Measurements from ENCODE around the gene ATP6V0C. TPM values are rescaled to one million over a fixed set of nuclear protein-coding genes. Genes with fewer than 3 reads are reported as not detected.

The ATP6V0C gene
- total and polyA plus RNA-seq, 2 of the 13 experiments (the other 11 are each of a cell fraction or from before 2014, with no cell fraction given) = 10.4 to 20.1 TPM

- 0 out of 2 replicates have a peak, but pooled peaks have one; percentile 61 for TF ChIP-seq ZHX2 (IDR thresholded peaks at IDR 0.05; ENCODE audit: low read depth)
- no peak for TF ChIP-seq ZHX2 (CRISPR knock-in tag; IDR thresholded peaks at IDR 0.05; ENCODE audit: borderline replicate concordance)
- TF ChIP-seq ISL2 (CRISPR knock-in tag; IDR thresholded peaks at IDR 0.05) = peak; percentile 60; the same call in 1 of the 2 replicates
- 0 out of 2 replicates have a peak, but pooled peaks have one; percentile 37 for TF ChIP-seq ZNF589 (CRISPR knock-in tag; conservative IDR thresholded peaks at IDR 0.05)
- no peak for TF ChIP-seq SETDB1 (CRISPR knock-in tag; IDR thresholded peaks at IDR 0.05; ENCODE audit: borderline replicate concordance)
- no peak for TF ChIP-seq DZIP1 (CRISPR knock-in tag; IDR thresholded peaks at IDR 0.05)
- no peak for TF ChIP-seq ZNF766 (CRISPR knock-in tag; IDR thresholded peaks at IDR 0.05; ENCODE audit: borderline replicate concordance)
- TF ChIP-seq ZBTB8A (CRISPR knock-in tag; IDR thresholded peaks at IDR 0.05; ENCODE audit: borderline replicate concordance, low read depth) = no peak
- peak; percentile 39 for TF ChIP-seq TAF15 (IDR thresholded peaks at IDR 0.05; ENCODE audit: low read depth, low read length, poor library complexity, severe bottlenecking)
- TF ChIP-seq ZNF44 (CRISPR knock-in tag; IDR thresholded peaks at IDR 0.05) = peak; percentile 61; the same call in 1 of the 2 replicates
- peak; percentile 49 for TF ChIP-seq XRCC5 (optimal IDR thresholded peaks at IDR 0.05; ENCODE audit: low read length)
- no peak for TF ChIP-seq CENPX (CRISPR knock-in tag; IDR thresholded peaks at IDR 0.05)
- TF ChIP-seq TFAP4 (IDR thresholded peaks at IDR 0.05; ENCODE audit: borderline replicate concordance, low read depth) = no peak; the same call in 1 of the 2 replicates
- TF ChIP-seq ZSCAN5A (CRISPR knock-in tag; IDR thresholded peaks at IDR 0.05; ENCODE audit: borderline replicate concordance) = no peak
- no peak for TF ChIP-seq ZNF432 (CRISPR knock-in tag; IDR thresholded peaks at IDR 0.05; ENCODE audit: borderline replicate concordance)
These were observed 18.1 kb downstream of the ATP6V0C start (continued) for GRCh38 chr16:2531696-2532493.
